NCI-H2107 treated with DMSO at 0.1 percent for 48 hours (cell line): ENCODE results near the gene ATP8A2.
"Not testable (repeated sequence)": the region's sequence is repeated elsewhere in the genome, so short reads cannot be mapped to it uniquely, and the experiment has no call there.

ENCODE experiments used
- DNase-seq: peaks from one replicate; lab custom pipeline; 2025; ENCODE audit not compliant: unreplicated experiment; lab: John Stamatoyannopoulos, UW

Gene ATP8A2

GRCh38 chr13:25529425-25529824, 157.7 kb downstream of the ATP8A2 start:
- DNase-seq: no peak

- DNase-seq: no peak
Measured at GRCh38 chr13:25538276-25538675, 166.5 kb downstream of the ATP8A2 start.

GRCh38 chr13:25541434-25542123, 169.8 kb downstream of the ATP8A2 start:
- DNase-seq: no peak

- not testable (repeated sequence) for DNase-seq
Measured at GRCh38 chr13:25548991-25549390, 177.2 kb downstream of the ATP8A2 start.

GRCh38 chr13:25561812-25562211, 190.0 kb downstream of the ATP8A2 start:
- DNase-seq: no peak

- no peak for DNase-seq
Measured at GRCh38 chr13:25570185-25570584, 198.4 kb downstream of the ATP8A2 start.

GRCh38 chr13:25571237-25571636, 199.5 kb downstream of the ATP8A2 start:
- no peak for DNase-seq

- DNase-seq: not testable (repeated sequence)
Measured at GRCh38 chr13:25572171-25572570, 200.4 kb downstream of the ATP8A2 start.

GRCh38 chr13:25574437-25575411, 202.9 kb downstream of the ATP8A2 start:
- DNase-seq: peak; percentile 87

GRCh38 chr13:25575562-25575961, 203.8 kb downstream of the ATP8A2 start:
- DNase-seq: no peak

GRCh38 chr13:25578526-25578925, 206.8 kb downstream of the ATP8A2 start:
- DNase-seq: no peak

GRCh38 chr13:25579221-25579620, 207.4 kb downstream of the ATP8A2 start:
- no peak for DNase-seq

GRCh38 chr13:25581351-25581750, 209.6 kb downstream of the ATP8A2 start:
- DNase-seq: no peak

- no peak for DNase-seq
Measured at GRCh38 chr13:25584087-25584486, 212.3 kb downstream of the ATP8A2 start.

GRCh38 chr13:25585000-25585399, 213.2 kb downstream of the ATP8A2 start:
- DNase-seq: no peak

GRCh38 chr13:25587326-25587980, 215.7 kb downstream of the ATP8A2 start:
- DNase-seq: no peak

- no peak for DNase-seq
Measured at GRCh38 chr13:25588336-25589060, 216.7 kb downstream of the ATP8A2 start.

- DNase-seq: no peak
Measured at GRCh38 chr13:25598421-25598820, 226.6 kb downstream of the ATP8A2 start.

- no peak for DNase-seq
Measured at GRCh38 chr13:25602176-25602575, 230.4 kb downstream of the ATP8A2 start.

- no peak for DNase-seq
Measured at GRCh38 chr13:25604106-25604505, 232.3 kb downstream of the ATP8A2 start.

- no peak for DNase-seq
Measured at GRCh38 chr13:25607096-25607495, 235.3 kb downstream of the ATP8A2 start.
